Kidney (tissue), 14 donors: ENCODE measurements around the gene CDK5R1. TPM values are rescaled to one million over a fixed set of nuclear protein-coding genes. Genes with fewer than 3 reads are reported as not detected.

Source experiments
- DNase-seq, 5 donors: peaks; one replicate each; pipeline ENCODE4 v3.0.0-alpha.2; 2013 to 2020
- FAIRE-seq: peaks from 2 replicates; lab custom pipeline; 2012; peaks lifted over from hg19 to GRCh38; lab: Jason Lieb, UNC
- H3K27ac ChIP-seq, 2 donors: one replicate each; pipeline ENCODE4 v1.7.0; 2013; ENCODE audit warnings: low read depth in 2 of 2, low read length in 2 of 2, inconsistent platforms in 1 of 2
- H3K27me3 ChIP-seq: one replicate; pipeline ENCODE4 v1.7.1; 2013; ENCODE audit warnings: low read length, inconsistent platforms; ENCODE audit not compliant: control insufficient read depth, insufficient read depth
- H3K36me3 ChIP-seq, 3 donors: one replicate each; pipeline versions ENCODE4 v1.7.0 to v1.7.1; 2013; ENCODE audit warnings: low read length in 3 of 3, control low read depth in 1 of 3, inconsistent platforms in 1 of 3; ENCODE audit not compliant: insufficient read depth in 3 of 3, control insufficient read depth in 2 of 3
- H3K4me1 ChIP-seq, 3 donors: one replicate each; pipeline versions ENCODE4 v1.7.0 to v1.7.1; 2013; ENCODE audit warnings: low read length in 3 of 3, inconsistent platforms in 1 of 3, low read depth in 1 of 3; ENCODE audit not compliant: control insufficient read depth in 2 of 3, insufficient read depth in 2 of 3
- H3K4me3 ChIP-seq, 3 donors: one replicate each; pipeline versions ENCODE4 v1.7.0 to v1.8.1; 2013; ENCODE audit warnings: low read length in 3 of 3, control low read depth in 1 of 3, inconsistent platforms in 1 of 3
- H3K9ac ChIP-seq, 3 donors: one replicate each; pipeline versions ENCODE4 v1.7.0 to v1.7.1; 2013; ENCODE audit warnings: low read length in 3 of 3, control low read depth in 1 of 3, inconsistent platforms in 1 of 3
- H3K9me3 ChIP-seq, 3 donors: one replicate each; pipeline versions ENCODE4 v1.7.0 to v1.7.1; 2013; ENCODE audit warnings: low read length in 3 of 3, control low read depth in 1 of 3, inconsistent platforms in 1 of 3; ENCODE audit not compliant: control insufficient read depth in 2 of 3, insufficient read depth in 1 of 3
- CTCF ChIP-seq: IDR thresholded peaks from 3 replicates; pipeline ENCODE4 v1.5.1; 2012; ENCODE audit warnings: mild to moderate bottlenecking, moderate library complexity, borderline replicate concordance; ENCODE audit not compliant: insufficient read depth; ENCODE audit errors: extremely low read depth
- intact Hi-C: fragments of 100-400 bp; cut with DNase I; formaldehyde crosslinking; loops from one replicate; pipeline ENCODE4 v1.11.1; 2022
- polyA plus RNA-seq: library from polyadenylated mRNA; stranded (reverse); fragments of 350-450 nt; fragmentation: Illumina TruSeq; extraction: RNeasy Lipid Tissue Mini Kit (QIAGEN cat#74804); gene quantifications from one replicate; pipeline ENCODE4 v1.2.3, GENCODE V29; 2014; ENCODE audit warnings: low read depth, low replicate concordance; ENCODE audit not compliant: insufficient read depth
- total RNA-seq: library from RNA; stranded (reverse); fragmentation: NEBNext Ultra II Directional; extraction: Animal tissue kit (Norgen Biotek cat#: 25700); gene quantifications from one replicate; pipeline ENCODE4 v1.2.1, GENCODE V29; 2021
- donor health status: control.
- donor health status: control.
- donor health status: control.
- donor health status: control.
- donor health status: control.
- donor health status: DM: yes; HTN: yes; CAD: no.
- donor health status: Normal renal cell carcinoma (clear cell type).

CDK5R1 gene
- total and polyA plus RNA-seq, 2 donors from 2014 or later: 0.67 to 1.5 TPM

GRCh38 chr17:32527146-32527545, 40.4 kb downstream of the CDK5R1 start:
- no peak for FAIRE-seq
- no peak for TF ChIP-seq CTCF
- H3K36me3 ChIP-seq: no peaks in the 10 kb centered on the region
- no peak overlapping the region for H3K27ac ChIP-seq
- H3K9ac ChIP-seq: no peak overlapping the region
- H3K4me3 ChIP-seq: no peak overlapping the region
- no peaks in the 10 kb centered on the region for H3K4me1 ChIP-seq
- DNase-seq: no peak
- H3K27me3 ChIP-seq: no peaks in the 10 kb centered on the region
- no peaks in the 10 kb centered on the region for H3K9me3 ChIP-seq
- intact Hi-C loops: no loop called here

- Histone ChIP-seq H3K27me3 (no peaks in the 10 kb centered on the region), H3K4me3 (no peak overlapping the region), H3K27ac (no peak overlapping the region), H3K9me3 (no peaks in the 10 kb centered on the region), H3K4me1 (no peaks in the 10 kb centered on the region), H3K36me3 (no peaks in the 10 kb centered on the region), H3K9ac (no peak overlapping the region)
- TF ChIP-seq CTCF: no peak
- FAIRE-seq (no peak), DNase-seq (no peak)
- intact Hi-C loops: no loop called here
Observed at GRCh38 chr17:32528825-32529224, 42.0 kb downstream of the CDK5R1 start.

GRCh38 chr17:32529604-32530003, 42.8 kb downstream of the CDK5R1 start:
- intact Hi-C loops: no loop called here
- no peak for TF ChIP-seq CTCF
- Histone ChIP-seq H3K9ac (no peak overlapping the region), H3K4me1 (no peaks in the 10 kb centered on the region), H3K27me3 (no peaks in the 10 kb centered on the region), H3K27ac (no peak overlapping the region), H3K4me3 (no peak overlapping the region), H3K36me3 (no peaks in the 10 kb centered on the region), H3K9me3 (no peaks in the 10 kb centered on the region)
- no peak for FAIRE-seq
- no peak for DNase-seq

- no peaks in the 10 kb centered on the region for H3K9me3 ChIP-seq
- H3K4me3 ChIP-seq: no peak overlapping the region
- peaks cover 0 to 3% (median 0%) of the 10 kb centered on the region in 3 donors for H3K4me1 ChIP-seq
- no peak overlapping the region for H3K27ac ChIP-seq
- H3K9ac ChIP-seq: no peak overlapping the region
- H3K27me3 ChIP-seq: no peaks in the 10 kb centered on the region
- no peak for TF ChIP-seq CTCF
- no peaks in the 10 kb centered on the region for H3K36me3 ChIP-seq
- no peak for FAIRE-seq
- intact Hi-C loops: no loop called here
- no peak for DNase-seq
Observed at GRCh38 chr17:32533296-32533695, 46.5 kb downstream of the CDK5R1 start.
